Endothelial cell of umbilical vein (primary cell): Measurements from ENCODE around the gene CD40.

ENCODE experiments used
- FOS ChIP-seq: IDR thresholded peaks from 2 replicates; pipeline ENCODE4 v1.6.1; 2011; ENCODE audit warnings: mild to moderate bottlenecking, low read length, moderate library complexity, borderline replicate concordance; ENCODE audit not compliant: insufficient read depth
- JUN ChIP-seq: IDR thresholded peaks from 2 replicates; pipeline ENCODE4 v1.6.1; 2011; ENCODE audit warnings: borderline replicate concordance, low read depth; ENCODE audit not compliant: insufficient read length, insufficient read depth
- MAX ChIP-seq: IDR thresholded peaks from 2 replicates; pipeline ENCODE4 v1.6.1; 2011; ENCODE audit not compliant: insufficient read depth, insufficient read length
- POLR2A ChIP-seq: IDR thresholded peaks from 2 replicates; pipeline ENCODE4 v1.6.1; 2012; ENCODE audit warnings: low read depth, mild to moderate bottlenecking, control low read depth, low read length
- POLR2AphosphoS5 ChIP-seq: IDR thresholded peaks from 2 replicates; pipeline ENCODE4 v1.6.1; 2012; ENCODE audit warnings: low read depth, mild to moderate bottlenecking, control low read depth, low read length, moderate library complexity; ENCODE audit not compliant: insufficient read depth
- TF ChIP-seq, protein P1 (sequence below), 2 donors: IDR thresholded peaks; 1 replicate in 1 of 2; 2 replicates in 1 of 2; pipeline ENCODE4 v1.5.1; 2011; ENCODE audit warnings: low read length in 2 of 2, mild to moderate bottlenecking in 2 of 2, moderate library complexity in 2 of 2, control low read depth in 1 of 2, inconsistent platforms in 1 of 2, low read depth in 1 of 2; ENCODE audit not compliant: insufficient read depth in 1 of 2; ENCODE audit errors: extremely low read depth in 1 of 2

DNA sequence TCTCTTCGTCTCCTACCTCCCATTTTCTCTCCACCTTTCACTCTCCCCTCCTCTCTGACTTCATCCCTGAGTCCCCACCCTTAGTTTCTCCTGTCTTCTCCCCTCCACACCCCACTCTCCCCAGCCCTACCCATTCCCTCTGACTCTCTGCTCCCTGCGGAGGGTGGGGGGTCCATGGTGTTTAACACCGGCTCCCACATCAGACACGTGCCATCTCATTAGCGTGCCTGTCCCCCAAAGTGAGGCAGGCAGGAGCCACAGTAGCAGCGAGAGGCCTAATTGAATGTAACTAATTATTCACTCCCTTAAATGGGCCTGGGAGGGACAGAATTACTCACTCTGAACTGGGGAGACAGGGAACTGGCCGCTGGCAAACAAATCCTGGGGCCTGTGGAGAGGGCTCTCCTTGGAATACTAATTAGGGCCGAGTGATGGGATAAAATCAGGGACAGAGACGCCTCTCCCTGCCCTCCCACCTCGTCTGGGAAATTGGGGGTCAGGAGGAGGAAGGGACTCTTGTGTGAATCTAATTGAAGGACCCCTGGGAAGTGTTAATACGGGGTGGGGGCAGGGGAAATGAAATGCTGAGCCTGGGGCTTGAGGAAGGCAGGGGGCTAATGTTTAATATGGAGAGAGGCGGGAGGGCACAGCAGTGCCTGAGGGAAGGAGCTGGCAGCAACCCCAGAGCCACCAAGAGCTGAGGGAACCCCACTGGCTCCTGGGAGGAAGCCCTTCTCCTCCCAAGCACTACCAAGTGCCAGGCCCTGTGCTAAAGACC is 17.9 kb downstream of the CD40 start:
- TF ChIP-seq, protein P1, sequence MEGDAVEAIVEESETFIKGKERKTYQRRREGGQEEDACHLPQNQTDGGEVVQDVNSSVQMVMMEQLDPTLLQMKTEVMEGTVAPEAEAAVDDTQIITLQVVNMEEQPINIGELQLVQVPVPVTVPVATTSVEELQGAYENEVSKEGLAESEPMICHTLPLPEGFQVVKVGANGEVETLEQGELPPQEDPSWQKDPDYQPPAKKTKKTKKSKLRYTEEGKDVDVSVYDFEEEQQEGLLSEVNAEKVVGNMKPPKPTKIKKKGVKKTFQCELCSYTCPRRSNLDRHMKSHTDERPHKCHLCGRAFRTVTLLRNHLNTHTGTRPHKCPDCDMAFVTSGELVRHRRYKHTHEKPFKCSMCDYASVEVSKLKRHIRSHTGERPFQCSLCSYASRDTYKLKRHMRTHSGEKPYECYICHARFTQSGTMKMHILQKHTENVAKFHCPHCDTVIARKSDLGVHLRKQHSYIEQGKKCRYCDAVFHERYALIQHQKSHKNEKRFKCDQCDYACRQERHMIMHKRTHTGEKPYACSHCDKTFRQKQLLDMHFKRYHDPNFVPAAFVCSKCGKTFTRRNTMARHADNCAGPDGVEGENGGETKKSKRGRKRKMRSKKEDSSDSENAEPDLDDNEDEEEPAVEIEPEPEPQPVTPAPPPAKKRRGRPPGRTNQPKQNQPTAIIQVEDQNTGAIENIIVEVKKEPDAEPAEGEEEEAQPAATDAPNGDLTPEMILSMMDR (IDR thresholded peaks at IDR 0.05; ENCODE audit: extremely low read depth in 1 of 2, insufficient read depth in 1 of 2, low read depth in 1 of 2, low read length in 2 of 2) = no peak
- TF ChIP-seq POLR2A = no peak
- TF ChIP-seq POLR2AphosphoS5 = no peak
- no peak for TF ChIP-seq MAX
- no peak for TF ChIP-seq FOS
- TF ChIP-seq JUN = no peak
